ENCODE data around the gene GAS7. TPM values are rescaled to one million over a fixed set of nuclear protein-coding genes. Genes with fewer than 3 reads are reported as not detected.

Gene GAS7
- total RNA-seq, 1 experiment from 2014 or later: 6.0 TPM

- Histone ChIP-seq H4K20me1 (ENCODE audit: control insufficient read depth, insufficient read depth, insufficient read length) (no peaks in the 10 kb centered on the region), H3T11ph (ENCODE audit: low read length) (no peak overlapping the region), H2BK5ac (ENCODE audit: insufficient read length, low read length) (no peak overlapping the region), H3K4ac (ENCODE audit: low read depth, low read length) (no peak overlapping the region), H3K4me1 (ENCODE audit: insufficient read depth, low read length) (no peaks in the 10 kb centered on the region), H3K4me2 (ENCODE audit: insufficient read depth, insufficient read length, low read length) (no peak overlapping the region), H4K5ac (ENCODE audit: insufficient read length, low read depth, low read length) (no peak overlapping the region), H3K27me3 (ENCODE audit: insufficient read depth, low read length) (no peaks in the 10 kb centered on the region), H2BK120ac (ENCODE audit: low read depth, low read length, poor library complexity, severe bottlenecking) (no peak overlapping the region), H3K9me3 (ENCODE audit: control insufficient read depth, low read depth, low read length) (no peaks in the 10 kb centered on the region), H3K23ac (ENCODE audit: insufficient read length, low read depth, low read length) (no peak overlapping the region), H3K14ac (ENCODE audit: insufficient read depth, low read length) (no peak overlapping the region; the same call in 1 of the 2 replicates), H3K79me1 (ENCODE audit: insufficient read depth, low read depth, low read length, poor library complexity, severe bottlenecking) (no peaks in the 10 kb centered on the region), H4K8ac (replicated peaks; ENCODE audit: insufficient read length, low read depth, low read length) (no peak overlapping the region), H2BK15ac (ENCODE audit: low read depth, low read length) (no peak overlapping the region), H3K79me2 (ENCODE audit: insufficient read depth, low read length) (no peaks in the 10 kb centered on the region), H2AK5ac (ENCODE audit: insufficient read length, low read length) (no peak overlapping the region), H4K91ac (ENCODE audit: insufficient read length, low read depth, low read length) (no peak overlapping the region), H3K18ac (ENCODE audit: insufficient read length, low read depth, low read length) (no peak overlapping the region), H3K23me2 (ENCODE audit: insufficient read length, low read depth, low read length, poor library complexity, severe bottlenecking) (no peaks in the 10 kb centered on the region), H2AFZ (ENCODE audit: low read length) (no peak overlapping the region), H2BK20ac (ENCODE audit: low read depth, low read length, poor library complexity, severe bottlenecking) (no peak overlapping the region), H2BK12ac (ENCODE audit: insufficient read length, low read depth, low read length) (no peak overlapping the region), H3K9ac (ENCODE audit: extremely low read depth, insufficient read length, low read length) (no peak overlapping the region), H3K27ac (ENCODE audit: insufficient read length, low read depth, low read length) (no peak overlapping the region), H3K56ac (ENCODE audit: insufficient read length, low read depth, low read length) (no peak overlapping the region)
- TF ChIP-seq, protein P1, sequence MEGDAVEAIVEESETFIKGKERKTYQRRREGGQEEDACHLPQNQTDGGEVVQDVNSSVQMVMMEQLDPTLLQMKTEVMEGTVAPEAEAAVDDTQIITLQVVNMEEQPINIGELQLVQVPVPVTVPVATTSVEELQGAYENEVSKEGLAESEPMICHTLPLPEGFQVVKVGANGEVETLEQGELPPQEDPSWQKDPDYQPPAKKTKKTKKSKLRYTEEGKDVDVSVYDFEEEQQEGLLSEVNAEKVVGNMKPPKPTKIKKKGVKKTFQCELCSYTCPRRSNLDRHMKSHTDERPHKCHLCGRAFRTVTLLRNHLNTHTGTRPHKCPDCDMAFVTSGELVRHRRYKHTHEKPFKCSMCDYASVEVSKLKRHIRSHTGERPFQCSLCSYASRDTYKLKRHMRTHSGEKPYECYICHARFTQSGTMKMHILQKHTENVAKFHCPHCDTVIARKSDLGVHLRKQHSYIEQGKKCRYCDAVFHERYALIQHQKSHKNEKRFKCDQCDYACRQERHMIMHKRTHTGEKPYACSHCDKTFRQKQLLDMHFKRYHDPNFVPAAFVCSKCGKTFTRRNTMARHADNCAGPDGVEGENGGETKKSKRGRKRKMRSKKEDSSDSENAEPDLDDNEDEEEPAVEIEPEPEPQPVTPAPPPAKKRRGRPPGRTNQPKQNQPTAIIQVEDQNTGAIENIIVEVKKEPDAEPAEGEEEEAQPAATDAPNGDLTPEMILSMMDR (conservative IDR thresholded peaks at IDR 0.05): no peak
- Mint-ChIP-seq H3K4me1 (peaks cover 7 to 8% of the 10 kb centered on the region in 2 experiments; a peak in 3 of 4 replicates), H3K27ac (no peak overlapping the region), H3K4me3 (no peak overlapping the region), H3K27me3 (ENCODE audit: low read depth) (no peaks in the 10 kb centered on the region; the same call in 1 of the 2 replicates), H3K36me3 (ENCODE audit: insufficient read depth in 1 of 3, low read depth in 3 of 3) (peaks cover 0 to 4% (median 0%) of the 10 kb centered on the region in 3 experiments; a peak in 1 of 7 replicates), H3K9me3 (peaks cover 0 to 4% of the 10 kb centered on the region in 2 experiments; a peak in 3 of 5 replicates)
- DNase-seq: no peak
- no CpG with 5 or more reads among the region's 9 CpGs for WGBS (ENCODE audit: extremely low coverage, insufficient read length, low lambda C conversion rate)
Measured at GRCh38 chr17:9986754-9987382, 211.5 kb downstream of the GAS7 start.
